Pancreas (tissue), 10 donors: Measurements from ENCODE around the gene MAPK7. TPM values are rescaled to one million over a fixed set of nuclear protein-coding genes. Genes with fewer than 3 reads are reported as not detected.
A peak's percentile ranks its signal among the peaks of the same experiment; 100 is the strongest.

Experiments
- ATAC-seq, 4 donors: fragments of 200-7000 bp; cut with Tn5 transposase; one replicate each; pipeline versions ENCODE4 v1.8.0 to v1.9.1; 2020; ENCODE audit warnings: mild to moderate bottlenecking in 4 of 4, moderate library complexity in 4 of 4
- DNase-seq, 6 donors: peaks; one replicate each; pipeline ENCODE4 v3.0.0-alpha.2; 2020
- FAIRE-seq: peaks from 2 replicates; lab custom pipeline; 2012; peaks lifted over from hg19 to GRCh38; lab: Jason Lieb, UNC
- H3K27ac ChIP-seq, 4 donors: fragments of 200-600 bp; sonication (generic); 1 replicate in 3 of 4; 2 replicates in 1 of 4; pipeline versions ENCODE4 v1.5.0 to v1.8.0; 2020
- H3K27me3 ChIP-seq, 4 donors: fragments of 200-600 bp; one replicate each; pipeline ENCODE4 v1.8.0; 2021
- H3K36me3 ChIP-seq, 3 donors: fragments of 200-600 bp; sonication (generic) in 1 of 3; one replicate each; pipeline versions ENCODE4 v1.5.0 to v1.8.0; 2020 to 2021
- H3K4me1 ChIP-seq, 3 donors: fragments of 200-600 bp; one replicate each; pipeline ENCODE4 v1.8.0; 2021
- H3K4me3 ChIP-seq, 4 donors: fragments of 200-600 bp; sonication (generic) in 2 of 4; one replicate each; pipeline versions ENCODE4 v1.5.0 to v1.8.0; 2020 to 2021
- H3K9me3 ChIP-seq, 4 donors: fragments of 200-600 bp; one replicate each; pipeline ENCODE4 v1.8.0; 2021
- WGBS, 2 donors: extraction: QIAGEN DNeasy Blood & Tissue Kit; methylation state at CpG; one replicate each; pipeline ENCODE4 v1.1.7; 2013; 5-methylcytosine and 5-hydroxymethylcytosine counted together
- intact Hi-C, 3 donors: fragments of 100-400 bp; cut with DNase I; formaldehyde crosslinking; loops; one replicate each; pipeline versions ENCODE4 v1.11.1 to v1.14.2; 2022
- polyA plus RNA-seq, 2 donors: library from polyadenylated mRNA; stranded (reverse); fragments of 200-250 nt; gene quantifications; one replicate each; pipeline ENCODE4 v1.2.3, GENCODE V29; 2013
- total RNA-seq, 6 donors: library from RNA; stranded (reverse); fragmentation: NEBNext Ultra II Directional in 4 of 6; extraction: Animal tissue kit (Norgen Biotek cat#: 25700) in 4 of 6; gene quantifications; one replicate each; pipeline versions ENCODE4 v1.2.1 to v1.2.4, GENCODE V29; 2021 to 2023
- TF ChIP-seq, protein P1 (sequence below), 4 donors: fragments of 200-600 bp; sonication (generic) in 3 of 4; IDR thresholded peaks; one replicate each; pipeline versions ENCODE4 v1.5.0 to v1.8.0; 2021; ENCODE audit warnings: antibody characterized with exemption in 4 of 4
- donor health status: healthy with polysubstance abuse.
- donor health status: DM: no; HTN: no; CAD: no; lungs with moderate emphysema.
- donor health status: DM: no; HTN: no; CAD: no.
- donor health status: control.
- donor health status: control.
- donor health status: Bipolar disorder and iron deficiency.
- donor health status: DM: yes; HTN: yes; CAD: no.
- donor health status: DM: no; HTN: no; CAD: no.
- donor health status: DM: no; HTN: no; CAD: no.
- donor health status: DM: yes; HTN: yes; CAD: no.

The MAPK7 gene
- total and polyA plus RNA-seq, 8 donors = 3.4 to 10.5 (median 7.9) TPM

DNA sequence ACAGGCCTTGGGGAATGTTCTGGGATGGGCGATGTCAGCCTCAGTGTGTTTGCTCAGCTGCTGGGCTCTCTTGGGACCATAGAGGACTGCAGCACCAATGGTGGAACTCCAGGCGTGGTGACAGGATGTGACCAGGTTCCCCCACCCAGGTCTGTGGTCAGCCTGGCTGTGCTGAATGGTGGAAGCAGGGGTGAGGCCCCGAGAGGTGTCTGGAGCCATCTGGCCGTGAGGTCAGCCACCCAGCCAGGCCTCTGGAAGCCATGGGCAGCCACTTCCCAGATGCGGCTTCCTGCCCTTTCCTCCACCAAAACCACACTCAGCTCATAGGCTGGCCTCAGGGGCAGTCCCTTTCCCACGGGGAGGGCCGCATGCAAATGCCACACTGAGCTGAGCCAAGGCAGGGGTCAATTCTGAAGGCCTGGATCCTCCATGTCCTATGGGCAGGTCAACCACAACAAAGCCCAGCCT is 7.8 kb upstream of the MAPK7 start:
- intact Hi-C loops = no loop called here
- ATAC-seq = peak in 3 of 4 donors; percentile 24 to 64 (median 63)
- no peak for FAIRE-seq
- H3K4me1 ChIP-seq = no peaks in the 10 kb centered on the region
- H3K9me3 ChIP-seq = no peaks in the 10 kb centered on the region
- H3K27me3 ChIP-seq = no peaks in the 10 kb centered on the region
- TF ChIP-seq, protein P1, sequence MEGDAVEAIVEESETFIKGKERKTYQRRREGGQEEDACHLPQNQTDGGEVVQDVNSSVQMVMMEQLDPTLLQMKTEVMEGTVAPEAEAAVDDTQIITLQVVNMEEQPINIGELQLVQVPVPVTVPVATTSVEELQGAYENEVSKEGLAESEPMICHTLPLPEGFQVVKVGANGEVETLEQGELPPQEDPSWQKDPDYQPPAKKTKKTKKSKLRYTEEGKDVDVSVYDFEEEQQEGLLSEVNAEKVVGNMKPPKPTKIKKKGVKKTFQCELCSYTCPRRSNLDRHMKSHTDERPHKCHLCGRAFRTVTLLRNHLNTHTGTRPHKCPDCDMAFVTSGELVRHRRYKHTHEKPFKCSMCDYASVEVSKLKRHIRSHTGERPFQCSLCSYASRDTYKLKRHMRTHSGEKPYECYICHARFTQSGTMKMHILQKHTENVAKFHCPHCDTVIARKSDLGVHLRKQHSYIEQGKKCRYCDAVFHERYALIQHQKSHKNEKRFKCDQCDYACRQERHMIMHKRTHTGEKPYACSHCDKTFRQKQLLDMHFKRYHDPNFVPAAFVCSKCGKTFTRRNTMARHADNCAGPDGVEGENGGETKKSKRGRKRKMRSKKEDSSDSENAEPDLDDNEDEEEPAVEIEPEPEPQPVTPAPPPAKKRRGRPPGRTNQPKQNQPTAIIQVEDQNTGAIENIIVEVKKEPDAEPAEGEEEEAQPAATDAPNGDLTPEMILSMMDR (IDR thresholded peaks at IDR 0.05) = no peak
- 77 to 79% methylated on average over 7 of the region's 7 CpGs for WGBS, 2 donors
- no peak overlapping the region for H3K4me3 ChIP-seq
- no peak overlapping the region for H3K27ac ChIP-seq
- peak in 2 of 6 donors; percentile 43 to 44 for DNase-seq
- no peaks in the 10 kb centered on the region for H3K36me3 ChIP-seq

DNA sequence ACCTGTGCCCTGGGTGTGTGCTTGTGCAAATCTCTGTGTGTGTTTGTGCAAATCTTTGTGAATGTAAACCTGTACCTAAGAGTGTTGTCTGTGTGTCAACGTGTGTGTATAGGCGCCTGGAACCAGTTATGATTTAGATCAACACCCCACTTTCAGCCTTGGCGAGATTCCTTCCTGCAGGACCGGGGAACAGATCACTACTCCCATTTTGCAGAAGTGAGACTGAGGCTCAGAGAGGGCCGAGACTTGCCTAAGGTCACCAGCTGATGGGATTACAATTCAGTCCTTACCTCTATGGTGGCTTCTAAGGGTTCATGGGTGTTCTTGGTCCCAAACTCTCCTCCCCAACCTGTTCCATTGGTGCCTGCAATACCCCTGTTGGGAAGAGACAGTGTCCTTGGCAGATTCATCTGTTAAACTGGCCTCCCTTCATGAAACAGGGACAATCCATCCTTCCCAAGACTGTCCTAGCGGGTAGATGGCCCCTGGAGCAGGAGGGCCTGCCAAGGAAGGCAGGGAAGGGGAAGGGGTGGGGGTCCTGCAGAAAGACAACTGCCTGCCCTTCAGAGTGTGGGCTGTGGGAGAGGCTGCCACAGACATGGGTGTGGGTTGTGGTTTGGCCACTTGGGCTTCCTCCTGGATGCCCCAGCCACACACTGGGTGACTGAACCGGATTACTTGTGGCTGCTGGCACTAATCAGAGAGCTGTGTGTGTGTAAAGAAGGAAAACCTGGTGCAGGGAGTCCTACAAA is 6.9 kb upstream of the MAPK7 start:
- ATAC-seq (no peak), FAIRE-seq (no peak), DNase-seq (peak in 1 of 6 donors; percentile 24)
- H3K9me3 ChIP-seq = no peaks in the 10 kb centered on the region
- no peaks in the 10 kb centered on the region for H3K36me3 ChIP-seq
- intact Hi-C loops = no loop called here
- H3K4me3 ChIP-seq = no peak overlapping the region
- no peaks in the 10 kb centered on the region for H3K27me3 ChIP-seq
- H3K4me1 ChIP-seq = no peaks in the 10 kb centered on the region
- no peak overlapping the region for H3K27ac ChIP-seq
- WGBS, 2 donors = 78 to 87% methylated on average over 7 of the region's 7 CpGs
- TF ChIP-seq, protein P1 (IDR thresholded peaks at IDR 0.05) = no peak

DNA sequence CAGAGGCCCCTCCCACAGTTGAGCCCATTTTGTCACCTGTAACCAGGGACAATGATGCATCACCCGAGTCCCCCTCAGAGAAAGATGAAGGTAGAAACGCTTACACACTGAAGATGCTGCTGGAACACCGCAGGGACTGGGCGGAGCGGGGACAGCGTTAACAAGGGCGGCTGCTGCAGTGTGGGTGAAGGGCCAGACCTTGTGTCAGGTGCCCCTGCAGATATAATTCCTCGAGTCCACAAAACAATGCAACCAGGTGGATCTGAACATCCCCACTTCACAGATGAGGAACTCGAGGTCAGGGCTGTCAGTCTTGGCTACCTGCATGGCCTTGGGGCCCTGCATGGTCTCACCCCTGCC is 6.3 kb upstream of the MAPK7 start:
- ATAC-seq (no peak), FAIRE-seq (no peak), DNase-seq (peak in 1 of 6 donors; percentile 14)
- TF ChIP-seq, protein P1 (IDR thresholded peaks at IDR 0.05) = no peak
- Histone ChIP-seq H3K27me3 (no peaks in the 10 kb centered on the region), H3K9me3 (no peaks in the 10 kb centered on the region), H3K36me3 (no peaks in the 10 kb centered on the region), H3K4me3 (no peak overlapping the region), H3K4me1 (peaks cover 0 to 4% (median 3%) of the 10 kb centered on the region in 3 donors), H3K27ac (no peak overlapping the region)
- WGBS, 2 donors = 81 to 88% methylated on average over 9 of the region's 9 CpGs
- intact Hi-C loops = no loop called here

DNA sequence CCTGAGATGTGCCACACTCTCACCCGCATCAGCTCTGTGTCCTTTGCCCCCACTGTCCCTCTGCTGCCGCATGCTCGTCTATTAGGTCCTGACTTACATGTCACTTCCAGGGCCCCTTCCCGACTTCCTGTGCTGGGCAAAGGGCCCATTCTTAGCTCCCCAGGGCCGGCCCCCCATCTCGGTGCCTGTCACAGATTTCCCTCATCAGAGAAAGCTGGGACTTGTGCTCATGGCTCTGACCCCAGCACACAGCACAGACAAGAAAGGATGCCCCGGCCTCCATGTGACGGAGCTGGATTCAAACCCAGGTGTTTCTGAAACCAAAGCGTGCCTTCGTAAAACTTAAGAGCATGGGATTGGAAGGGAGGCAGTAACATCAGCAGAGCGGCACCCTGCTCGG is 5.9 kb upstream of the MAPK7 start:
- WGBS, 2 donors = 86 to 87% methylated on average over 12 of the region's 12 CpGs
- DNase-seq = peak in 2 of 6 donors; percentile 25 to 33

More for the DNA sequence above, 5.9 kb upstream of the MAPK7 start:
- TF ChIP-seq, protein P1 (IDR thresholded peaks at IDR 0.05) = no peak
- H3K9me3 ChIP-seq = no peaks in the 10 kb centered on the region
- H3K4me1 ChIP-seq = peaks cover 0 to 6% (median 4%) of the 10 kb centered on the region in 3 donors
- H3K27ac ChIP-seq = no peak overlapping the region
- H3K27me3 ChIP-seq = no peaks in the 10 kb centered on the region
- ATAC-seq (no peak), FAIRE-seq (no peak)
- H3K36me3 ChIP-seq = no peaks in the 10 kb centered on the region
- intact Hi-C loops = no loop called here
- no peak overlapping the region for H3K4me3 ChIP-seq
